NCI-H2196 treated with DMSO at 0.1 percent for 48 hours (cell line): ENCODE measurements around the gene SLC1A4.

Experiments
- DNase-seq: peaks from one replicate; lab custom pipeline; 2025; ENCODE audit not compliant: unreplicated experiment; lab: John Stamatoyannopoulos, UW

SLC1A4 gene

GRCh38 chr2:65049010-65049639, 59.9 kb downstream of the SLC1A4 start:
- DNase-seq, result no peak

DNA sequence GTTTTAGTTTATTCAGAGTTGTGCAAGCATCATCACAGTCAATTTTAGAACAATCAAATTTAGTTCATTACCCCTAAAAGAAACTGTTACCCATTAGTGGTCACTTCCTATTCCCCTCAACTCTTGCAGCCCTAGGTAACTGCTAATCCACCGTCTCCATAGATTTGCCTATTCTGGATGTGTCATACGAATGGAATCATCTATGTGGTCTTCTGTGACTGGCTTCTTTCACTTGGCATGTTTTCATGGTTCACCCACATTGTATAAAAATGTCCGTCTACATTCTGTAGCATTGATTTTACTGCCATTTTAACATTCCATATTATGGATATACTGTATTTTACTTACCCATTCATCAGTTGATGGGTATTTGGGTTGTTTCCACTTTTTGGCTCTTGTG, 61.7 kb downstream of the SLC1A4 start:
- no peak for DNase-seq

- no peak for DNase-seq
These were observed 64.0 kb downstream of the SLC1A4 start for GRCh38 chr2:65053199-65053598.

DNA sequence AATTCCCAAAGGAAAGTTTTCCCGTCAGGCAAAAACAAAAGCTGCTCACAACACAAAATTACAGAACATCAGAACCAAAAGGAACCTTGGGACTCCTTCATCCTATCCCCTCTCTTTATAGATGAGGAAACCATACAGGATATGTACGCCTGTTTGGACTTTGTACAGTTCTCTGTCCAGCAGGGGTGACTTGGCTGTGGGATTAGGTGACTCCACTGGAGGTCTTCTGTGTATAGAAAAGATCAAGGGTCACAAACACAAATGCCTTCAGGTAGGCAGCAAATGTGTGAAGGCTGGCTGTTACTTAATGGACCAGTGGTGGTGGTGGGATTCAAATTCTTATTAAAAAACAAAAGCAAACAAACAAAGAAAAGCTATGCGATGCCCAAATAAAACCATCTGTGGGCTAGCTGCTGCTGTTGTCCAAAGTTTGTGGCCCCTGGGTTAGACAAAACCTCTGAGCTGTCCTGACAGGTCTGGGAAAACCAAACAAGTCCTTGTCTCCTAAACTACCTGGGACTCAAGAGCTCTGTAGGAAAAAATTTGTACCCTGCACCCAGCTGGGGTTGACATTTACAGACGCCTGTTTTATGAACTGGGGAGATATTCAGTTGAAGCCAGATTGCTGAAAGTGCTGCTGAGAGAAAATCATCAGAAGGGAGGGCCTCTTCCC, 65.7 kb downstream of the SLC1A4 start:
- DNase-seq, result no peak

GRCh38 chr2:65055422-65056214, 66.4 kb downstream of the SLC1A4 start:
- DNase-seq, result no peak

DNA sequence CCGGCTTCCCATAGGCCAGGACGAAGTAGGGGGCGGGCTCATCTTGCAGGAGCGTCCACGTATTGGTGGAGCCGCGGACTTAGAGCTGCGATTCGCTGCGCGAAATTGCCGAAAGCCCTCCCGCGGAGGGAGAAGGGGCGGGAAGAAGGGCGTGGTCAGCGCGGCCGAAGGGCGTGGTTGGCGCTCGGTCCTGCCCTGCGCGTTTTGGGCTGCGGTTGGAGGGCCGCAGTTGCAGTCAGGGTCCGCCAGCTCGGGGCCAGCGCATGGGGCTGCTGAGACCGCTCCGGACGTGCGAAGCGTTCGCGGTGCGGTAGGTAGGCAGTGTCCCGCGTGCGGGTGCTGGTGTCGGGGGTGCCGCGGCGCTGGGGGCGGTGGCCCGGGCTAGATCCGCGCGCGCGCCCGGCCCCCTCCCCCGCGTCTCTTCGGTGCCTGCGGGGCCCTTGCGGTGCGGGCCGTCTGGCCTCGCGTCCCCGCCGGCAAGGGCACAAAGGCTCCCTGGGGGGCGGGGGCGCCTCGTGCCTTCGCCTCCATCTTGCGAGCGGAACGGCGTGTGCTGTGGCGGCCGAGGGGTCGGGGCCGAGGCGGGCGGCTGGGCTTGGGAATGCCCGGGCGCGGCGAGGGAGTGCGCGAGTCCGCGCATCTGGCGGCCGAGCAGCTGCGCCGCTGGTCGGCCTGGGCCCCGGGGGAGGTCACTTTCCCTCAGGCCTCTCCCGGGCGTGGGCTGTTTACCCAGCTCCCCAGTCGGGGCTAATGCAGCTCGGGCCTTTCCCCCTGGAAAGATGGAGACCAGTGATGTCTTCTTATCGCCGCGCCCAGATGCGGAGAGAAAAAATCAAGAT, 67.2 kb downstream of the SLC1A4 start, which contains the start of gene CEP68:
CEP68 (plus strand) TSS at position 202 of the 839 bp plus-strand sequence. CDS start 13,029 bp downstream, outside the sequence.
- peak; percentile 81 for DNase-seq

DNA sequence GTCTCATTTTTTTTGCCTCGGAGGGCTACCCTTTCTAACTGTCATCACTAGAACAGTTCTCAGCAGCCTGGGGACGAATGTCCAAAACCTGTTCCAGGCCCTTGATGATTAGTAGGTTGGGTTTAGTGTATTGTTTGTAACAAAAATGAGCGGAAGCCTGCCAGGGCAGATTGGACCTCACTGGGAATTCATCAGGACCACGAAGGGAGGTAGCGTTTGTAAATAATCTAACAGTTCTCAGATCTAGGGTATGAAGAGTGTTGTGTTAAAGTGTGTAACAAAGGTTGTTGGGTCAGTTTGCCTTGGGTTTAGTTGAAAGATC, 67.8 kb downstream of the SLC1A4 start:
- DNase-seq, result no peak

- DNase-seq, result no peak
These were observed 68.3 kb downstream of the SLC1A4 start for GRCh38 chr2:65057391-65058052.

DNA sequence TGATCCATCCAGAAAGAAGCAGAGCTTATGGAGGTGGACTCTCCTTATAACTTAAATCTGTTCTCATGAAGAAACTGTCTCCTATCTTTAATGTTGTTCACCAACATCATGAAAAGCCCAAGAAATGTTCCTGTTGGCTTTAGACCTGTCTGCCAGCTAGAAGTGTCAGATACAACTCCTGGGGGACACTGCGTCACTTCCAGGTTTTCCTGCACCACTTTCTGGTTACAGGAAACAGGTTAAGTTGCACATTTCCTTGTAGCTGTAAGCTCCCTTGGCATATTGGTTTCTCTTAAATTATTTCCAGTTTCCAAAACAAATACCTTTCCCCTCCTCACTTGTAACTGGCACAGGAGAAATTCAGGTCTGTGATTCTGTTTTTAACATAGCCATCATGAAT, 69.9 kb downstream of the SLC1A4 start:
- no peak for DNase-seq

- no peak for DNase-seq
These were observed 72.1 kb downstream of the SLC1A4 start for GRCh38 chr2:65061146-65061909.

DNA sequence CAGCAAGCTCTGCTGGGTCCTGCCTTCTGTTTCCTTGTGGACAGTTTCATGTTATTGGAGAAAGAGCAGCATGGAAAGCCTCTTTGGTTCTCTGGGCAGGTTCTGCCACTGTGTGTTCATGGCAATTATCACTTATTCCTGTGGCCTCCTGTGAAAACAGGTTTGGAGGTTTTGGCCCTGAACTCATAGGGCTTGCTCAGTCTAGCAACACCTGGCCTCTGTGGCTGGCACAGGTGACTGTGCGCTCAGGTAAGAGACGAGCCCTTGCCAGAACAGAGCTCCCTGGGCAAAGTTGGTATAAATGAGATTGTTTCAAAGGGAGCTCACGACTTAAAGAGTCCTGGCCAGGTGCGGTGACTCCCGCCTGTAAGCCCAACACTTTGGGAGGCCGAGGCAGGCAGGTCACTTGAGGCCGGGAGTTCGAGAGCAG, 72.7 kb downstream of the SLC1A4 start:
- DNase-seq, result no peak

DNA sequence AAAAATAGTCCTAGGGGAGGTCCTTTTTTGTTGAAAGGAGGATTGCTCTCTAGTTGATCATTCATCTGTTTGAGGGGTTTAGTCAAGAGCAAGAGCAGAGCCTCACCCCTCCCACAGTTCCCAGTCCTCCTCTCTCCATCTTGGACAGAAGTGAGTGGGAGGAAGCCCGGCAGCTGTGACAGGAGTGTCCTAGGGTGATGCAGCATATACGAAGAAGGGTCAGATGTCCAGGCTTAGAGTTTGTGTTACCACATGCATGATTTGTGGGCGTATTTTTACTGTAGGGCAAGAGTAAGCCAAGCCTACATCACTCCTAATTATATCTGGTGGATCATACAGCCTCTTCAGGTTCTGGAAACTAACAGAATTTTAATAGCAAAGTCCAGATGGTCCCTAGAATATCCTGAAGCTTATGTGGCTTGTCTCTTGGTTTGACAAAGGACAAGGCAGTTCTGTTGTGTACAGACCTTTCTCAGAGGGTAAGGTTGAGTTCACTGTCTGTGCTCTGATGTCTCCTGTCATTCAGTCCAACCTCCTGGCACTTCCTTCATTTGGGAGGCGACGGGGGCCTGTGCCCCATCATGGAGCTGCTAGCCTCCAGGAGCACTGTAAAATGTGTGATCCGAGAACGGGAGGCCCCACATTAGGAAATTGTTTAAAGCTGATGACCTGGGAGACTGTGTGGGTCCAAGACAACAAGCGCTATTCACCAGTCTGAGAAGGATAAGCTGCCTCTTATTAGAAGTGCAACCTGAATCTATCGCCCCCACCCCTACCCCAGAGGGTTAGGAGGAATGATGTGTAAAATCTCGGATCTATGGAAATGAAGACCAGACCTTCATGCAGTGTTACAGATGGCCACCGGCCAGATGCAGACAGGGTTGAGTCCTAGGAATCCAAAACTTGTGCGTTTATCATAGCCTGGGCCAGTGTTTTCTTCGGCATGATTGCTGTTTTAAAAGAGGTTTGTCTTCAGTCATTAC, 73.9 kb downstream of the SLC1A4 start:
- no peak for DNase-seq

GRCh38 chr2:65064728-65065552, 75.7 kb downstream of the SLC1A4 start:
- peak; percentile 48 for DNase-seq

GRCh38 chr2:65067806-65068553, 78.8 kb downstream of the SLC1A4 start:
- DNase-seq, result no peak

GRCh38 chr2:65069439-65069824, 80.2 kb downstream of the SLC1A4 start:
- DNase-seq, result no peak

DNA sequence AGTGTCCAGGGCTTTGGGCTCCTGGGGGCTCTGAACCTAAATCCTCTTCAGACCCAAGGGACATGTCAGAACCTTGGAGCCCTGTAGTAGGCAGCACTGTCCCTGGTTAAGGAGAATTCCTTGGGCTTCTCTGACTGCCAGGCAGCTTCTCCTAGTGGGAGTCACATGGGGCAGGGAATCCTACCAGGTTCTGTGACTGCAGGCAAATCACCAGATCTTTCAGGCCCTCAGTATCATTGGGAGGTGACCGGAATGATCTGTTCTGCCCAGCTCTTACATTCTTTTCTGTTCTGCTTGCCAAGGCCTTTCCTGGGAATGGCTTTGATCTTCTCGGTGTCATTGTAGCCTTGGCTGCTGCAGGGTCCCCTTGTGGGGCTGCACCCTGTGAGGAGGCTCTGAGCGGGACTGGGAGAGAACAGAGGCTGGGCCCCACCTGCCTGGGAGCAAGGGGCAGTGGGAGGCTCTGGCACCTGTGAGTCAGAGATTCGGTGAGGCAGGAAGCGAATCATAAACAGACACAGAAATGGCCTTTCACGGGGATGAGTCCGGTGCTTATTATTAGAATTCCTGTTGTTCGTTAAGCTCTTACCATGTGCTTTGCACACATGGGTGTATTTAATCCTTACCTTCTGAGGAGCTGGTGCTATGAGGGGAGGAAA, 81.1 kb downstream of the SLC1A4 start:
- no peak for DNase-seq

- no peak for DNase-seq
These were observed 81.7 kb downstream of the SLC1A4 start for GRCh38 chr2:65070856-65071255.
